HG03565 (cell line): ENCODE results near the gene MRPS27.

Source experiments
- ATAC-seq: cut with Tn5 transposase; IDR thresholded peaks from one replicate; pipeline ENCODE4 v1.9.1; 2021; ENCODE audit warnings: mild to moderate bottlenecking, moderate library complexity; ENCODE audit not compliant: unreplicated experiment

The MRPS27 gene

DNA sequence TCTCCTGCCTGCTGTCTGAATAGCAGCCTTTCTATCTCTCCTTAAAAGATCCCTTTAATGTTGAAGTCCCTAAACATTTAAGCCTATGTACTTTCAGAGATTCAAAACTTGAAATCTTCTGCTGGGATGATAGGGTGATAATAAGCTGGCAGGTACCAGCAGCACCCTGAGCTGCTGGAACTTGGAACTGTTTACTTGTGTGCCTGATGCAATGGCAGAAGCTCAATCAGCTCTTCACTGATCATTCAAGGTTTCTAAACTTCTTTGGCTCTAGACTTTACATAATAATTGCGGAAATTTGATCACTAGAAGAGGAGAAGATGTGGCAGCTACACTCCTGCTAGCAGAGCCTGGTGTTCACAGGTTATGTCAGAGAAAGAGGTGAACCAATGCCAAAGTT lies 27.6 kb downstream of the MRPS27 start:
- ATAC-seq: no peak

- no peak for ATAC-seq
These were observed 28.4 kb downstream of the MRPS27 start for GRCh38 chr5:72291601-72292000.

- ATAC-seq: no peak
These were observed 29.5 kb downstream of the MRPS27 start for GRCh38 chr5:72290356-72291133.

GRCh38 chr5:72288924-72289323 lies 31.1 kb downstream of the MRPS27 start:
- no peak for ATAC-seq

DNA sequence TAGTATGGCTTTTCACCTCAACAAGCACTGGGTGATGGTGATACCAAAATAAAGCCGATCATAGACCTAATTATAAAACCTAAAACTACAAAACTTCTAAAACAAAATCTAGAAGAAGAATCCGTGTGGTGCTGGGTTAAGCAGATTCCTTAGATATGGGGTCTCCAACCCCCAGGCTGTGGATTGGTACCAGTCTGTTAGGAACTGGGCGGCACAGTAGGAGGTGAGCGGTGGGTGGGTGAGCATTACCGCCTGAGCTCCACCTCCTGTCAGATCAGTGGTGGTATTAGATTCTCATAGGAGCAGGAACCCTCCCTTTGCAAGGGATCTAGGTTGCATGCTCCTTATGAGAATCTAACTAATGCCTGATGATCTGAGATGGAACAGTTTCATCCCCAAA lies 33.2 kb downstream of the MRPS27 start:
- no peak for ATAC-seq

- ATAC-seq: no peak
These were observed 34.6 kb downstream of the MRPS27 start for GRCh38 chr5:72285424-72285821.

- ATAC-seq: no peak
These were observed 35.2 kb downstream of the MRPS27 start for GRCh38 chr5:72284559-72285423.

DNA sequence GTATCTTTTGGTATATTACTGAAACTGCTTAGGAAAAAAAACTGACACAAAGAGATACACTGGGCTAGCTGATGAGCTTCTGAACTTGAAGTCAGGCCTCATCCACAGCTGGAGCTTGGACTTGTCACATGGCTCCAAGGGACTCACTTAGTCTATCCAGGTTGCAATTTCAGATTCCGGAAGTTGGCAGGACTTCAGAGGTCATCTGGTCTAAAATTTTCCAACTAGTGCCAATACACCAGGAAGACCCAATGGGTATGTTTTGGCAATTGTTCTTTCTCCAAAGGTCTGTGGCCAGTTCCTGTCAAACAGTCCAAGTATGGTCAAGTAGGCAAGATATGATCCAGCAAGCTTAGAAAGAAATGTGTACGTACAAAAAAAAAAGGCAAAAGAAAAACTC lies 36.7 kb downstream of the MRPS27 start:
- ATAC-seq: no peak

- no peak for ATAC-seq
These were observed 37.2 kb downstream of the MRPS27 start for GRCh38 chr5:72282878-72283277.

GRCh38 chr5:72281764-72282499 lies 38.1 kb downstream of the MRPS27 start:
- ATAC-seq: no peak

GRCh38 chr5:72281430-72281763 lies 38.6 kb downstream of the MRPS27 start:
- ATAC-seq: no peak

- ATAC-seq: no peak
These were observed 39.4 kb downstream of the MRPS27 start for GRCh38 chr5:72280581-72281069.

DNA sequence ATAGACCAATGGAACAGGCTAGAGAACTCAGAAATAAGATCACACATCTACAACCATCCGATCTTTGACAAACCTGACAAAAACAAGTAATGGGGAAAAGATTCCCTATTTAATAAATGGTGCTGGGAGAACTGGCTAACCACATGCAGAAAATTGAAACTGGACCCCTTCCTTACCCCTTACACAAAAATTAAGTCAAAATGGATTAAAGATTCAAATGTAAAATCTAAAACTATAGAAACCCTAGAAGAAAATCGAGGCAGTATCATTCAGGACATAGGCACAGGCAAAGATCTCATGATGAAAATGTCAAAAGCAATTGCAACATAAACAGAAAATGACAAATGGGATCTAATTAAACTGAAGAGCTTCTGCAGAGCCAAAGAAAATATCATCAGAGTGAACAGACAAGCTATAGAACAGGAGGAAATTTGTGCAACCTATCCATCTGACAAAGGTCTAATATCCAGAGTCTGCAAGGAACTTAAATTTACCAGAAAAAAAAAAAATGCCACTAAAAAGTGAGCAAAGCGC lies 43.8 kb downstream of the MRPS27 start:
- no peak for ATAC-seq

GRCh38 chr5:72273547-72273946 lies 46.5 kb downstream of the MRPS27 start:
- ATAC-seq: no peak

GRCh38 chr5:72272398-72272797 lies 47.6 kb downstream of the MRPS27 start:
- ATAC-seq: no peak

GRCh38 chr5:72271702-72272101 lies 48.3 kb downstream of the MRPS27 start:
- ATAC-seq: no peak

DNA sequence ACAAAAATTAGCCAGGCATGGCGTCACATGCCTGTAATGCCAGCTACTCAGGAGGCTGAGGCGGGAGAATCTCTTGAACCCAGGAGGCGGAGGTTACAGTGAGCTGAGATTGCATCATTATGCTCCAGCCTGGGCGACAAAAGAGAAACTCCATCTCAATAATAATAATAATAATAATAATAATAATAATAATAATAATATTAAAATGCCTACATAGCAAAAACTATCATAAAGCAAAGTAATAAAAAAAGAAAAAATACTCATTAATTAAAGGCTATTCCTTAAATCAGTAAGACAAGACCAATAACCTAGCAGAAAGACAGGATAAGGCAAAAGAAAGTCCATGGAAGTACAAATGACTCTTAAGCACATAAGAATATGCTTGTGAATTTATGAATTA lies 50.0 kb downstream of the MRPS27 start:
- no peak for ATAC-seq

DNA sequence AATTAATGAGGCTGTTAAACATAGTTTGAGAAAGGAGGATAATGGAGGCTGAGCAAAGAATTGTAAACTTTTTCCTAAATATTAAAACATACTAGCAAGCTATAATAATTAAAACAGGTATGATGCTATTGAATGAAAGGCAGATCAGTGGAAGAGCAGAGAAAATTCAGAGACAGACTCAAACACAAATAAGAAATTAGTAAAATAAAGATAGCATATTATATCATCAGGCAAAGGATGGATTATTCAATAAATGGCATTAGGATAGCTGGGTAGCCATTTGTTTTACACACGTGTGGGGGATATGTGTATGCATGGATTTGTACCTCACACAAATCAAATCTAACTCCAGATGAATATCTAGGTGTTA lies 50.6 kb downstream of the MRPS27 start:
- no peak for ATAC-seq

- ATAC-seq: no peak
These were observed 51.2 kb downstream of the MRPS27 start for GRCh38 chr5:72268753-72269410.

DNA sequence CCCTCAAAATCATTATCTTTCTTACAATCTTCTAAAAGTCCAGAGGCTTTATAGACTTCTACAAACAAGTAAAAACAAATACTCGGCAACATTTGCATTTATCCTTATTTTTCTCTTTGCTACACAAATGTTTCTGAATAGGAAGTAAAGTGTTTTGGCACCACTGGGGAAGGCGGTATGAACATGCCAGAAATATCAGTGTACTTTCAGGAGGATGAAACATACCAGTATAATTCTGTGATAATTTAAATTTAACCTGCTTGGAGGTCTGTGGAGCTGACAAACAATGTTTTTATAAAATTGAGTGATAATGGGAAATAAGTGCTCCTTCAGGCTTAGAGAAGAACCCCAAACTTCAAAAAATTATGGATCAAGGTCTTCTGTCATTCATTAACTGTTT lies 51.8 kb downstream of the MRPS27 start:
- ATAC-seq: no peak

DNA sequence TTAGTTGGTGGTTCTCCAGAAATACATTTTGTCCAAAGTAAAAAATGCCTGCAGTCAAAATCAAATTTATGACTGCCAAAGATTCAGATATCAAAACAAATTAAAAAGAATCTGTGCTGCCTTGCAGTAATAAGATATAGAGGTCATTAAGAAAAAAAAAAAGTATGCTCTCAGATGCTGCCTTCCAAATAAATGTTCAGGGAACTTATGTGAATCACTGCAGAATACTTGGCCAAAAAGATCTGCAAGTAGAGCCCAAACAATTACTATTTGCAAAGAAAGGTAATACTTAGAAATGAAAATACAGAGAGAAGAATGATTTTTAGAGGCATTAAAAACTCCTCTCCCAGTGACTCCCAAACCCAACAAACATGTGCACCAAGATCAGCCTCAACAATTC lies 52.4 kb downstream of the MRPS27 start:
- ATAC-seq: no peak
